Spleen (tissue), 7 donors: ENCODE data around the gene ZEB1.

Experiments used
- POLR2A ChIP-seq, 3 donors: fragments of 450-650 bp; IDR thresholded peaks; one replicate each; pipeline ENCODE4 v1.5.1; 2017; ENCODE audit warnings: antibody characterized with exemption in 3 of 3, mild to moderate bottlenecking in 1 of 3
- POLR2AphosphoS5 ChIP-seq, 3 donors: sonication (generic); formaldehyde crosslinking; IDR thresholded peaks; one replicate each; pipeline ENCODE4 v1.5.1; 2017; ENCODE audit warnings: antibody characterized with exemption in 3 of 3
- TF ChIP-seq, protein P1 (sequence below), 11 experiments: fragments of 200-600 bp in 7 of 11; fragments of 450-650 bp in 4 of 11; sonication (generic) in 4 of 11; IDR thresholded peaks in 8 of 11; conservative IDR thresholded peaks in 3 of 11; 1 replicate in 7 of 11; 2 replicates in 4 of 11; pipeline versions ENCODE4 v1.4.0 to v1.8.0; 2016 to 2021; ENCODE audit warnings: antibody characterized with exemption in 11 of 11, inconsistent platforms in 4 of 11, mild to moderate bottlenecking in 1 of 11
- donor health status: DM: no; HTN: no; CAD: no; lungs with moderate emphysema.
- donor health status: DM: no; HTN: no; CAD: no.
- donor health status: DM: no; HTN: no; CAD: no.

DNA sequence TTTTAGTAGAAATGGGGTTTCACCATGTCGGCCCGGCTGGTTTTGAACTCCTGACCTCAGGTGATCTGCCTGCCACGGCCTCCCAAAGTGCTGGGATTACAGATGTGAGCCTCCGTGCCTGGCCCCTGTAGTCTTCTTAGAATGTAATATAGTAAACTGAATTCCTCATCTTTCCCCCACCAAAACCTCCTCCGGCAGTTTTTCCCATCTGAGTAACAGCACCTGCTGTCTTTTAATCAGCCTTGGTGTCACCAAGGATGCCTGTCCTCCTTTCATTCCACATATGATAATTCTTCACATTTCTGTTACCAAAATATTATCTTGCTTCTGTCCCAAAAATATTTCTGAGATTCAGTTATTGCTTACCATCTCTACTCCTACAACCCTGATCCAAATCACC lies 80.2 kb downstream of the ZEB1 start:
- TF ChIP-seq POLR2A (IDR thresholded peaks at IDR 0.05) (no peak), POLR2AphosphoS5 (IDR thresholded peaks at IDR 0.05) (no peak)
- TF ChIP-seq, protein P1, sequence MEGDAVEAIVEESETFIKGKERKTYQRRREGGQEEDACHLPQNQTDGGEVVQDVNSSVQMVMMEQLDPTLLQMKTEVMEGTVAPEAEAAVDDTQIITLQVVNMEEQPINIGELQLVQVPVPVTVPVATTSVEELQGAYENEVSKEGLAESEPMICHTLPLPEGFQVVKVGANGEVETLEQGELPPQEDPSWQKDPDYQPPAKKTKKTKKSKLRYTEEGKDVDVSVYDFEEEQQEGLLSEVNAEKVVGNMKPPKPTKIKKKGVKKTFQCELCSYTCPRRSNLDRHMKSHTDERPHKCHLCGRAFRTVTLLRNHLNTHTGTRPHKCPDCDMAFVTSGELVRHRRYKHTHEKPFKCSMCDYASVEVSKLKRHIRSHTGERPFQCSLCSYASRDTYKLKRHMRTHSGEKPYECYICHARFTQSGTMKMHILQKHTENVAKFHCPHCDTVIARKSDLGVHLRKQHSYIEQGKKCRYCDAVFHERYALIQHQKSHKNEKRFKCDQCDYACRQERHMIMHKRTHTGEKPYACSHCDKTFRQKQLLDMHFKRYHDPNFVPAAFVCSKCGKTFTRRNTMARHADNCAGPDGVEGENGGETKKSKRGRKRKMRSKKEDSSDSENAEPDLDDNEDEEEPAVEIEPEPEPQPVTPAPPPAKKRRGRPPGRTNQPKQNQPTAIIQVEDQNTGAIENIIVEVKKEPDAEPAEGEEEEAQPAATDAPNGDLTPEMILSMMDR (IDR thresholded peaks at IDR 0.05 in 8 of 11, conservative IDR thresholded peaks at IDR 0.05 in 3 of 11) = no peak
